Fibroblast of skin of left quadriceps (primary cell): ENCODE data around the gene GIT2.

Source experiments
- DNase-seq, 2 experiments: peaks; one replicate each; pipeline ENCODE4 v3.0.0-alpha.2; 2013; ENCODE audit warnings: low read depth in 2 of 2

The GIT2 gene

GRCh38 chr12:109981311-109981710 lies 14.9 kb downstream of the GIT2 start:
- DNase-seq: no peak

GRCh38 chr12:109972821-109973220 lies 23.3 kb downstream of the GIT2 start:
- no peak for DNase-seq

GRCh38 chr12:109968801-109969200 lies 27.4 kb downstream of the GIT2 start:
- no peak for DNase-seq

GRCh38 chr12:109968032-109968420 lies 28.1 kb downstream of the GIT2 start:
- DNase-seq: no peak

- DNase-seq: no peak
Measured at GRCh38 chr12:109967383-109968031, 28.7 kb downstream of the GIT2 start.

- DNase-seq: no peak
Measured at GRCh38 chr12:109966546-109966945, 29.6 kb downstream of the GIT2 start.

- DNase-seq: no peak
Measured at GRCh38 chr12:109963743-109964429, 32.3 kb downstream of the GIT2 start.

GRCh38 chr12:109963330-109963729 lies 32.8 kb downstream of the GIT2 start:
- DNase-seq: no peak

- no peak for DNase-seq
Measured at GRCh38 chr12:109962398-109962797, 33.8 kb downstream of the GIT2 start.

GRCh38 chr12:109961612-109962011 lies 34.6 kb downstream of the GIT2 start:
- no peak for DNase-seq

- DNase-seq: no peak
Measured at GRCh38 chr12:109961201-109961600, 35.0 kb downstream of the GIT2 start.

- no peak for DNase-seq
Measured at GRCh38 chr12:109959411-109960093, 36.6 kb downstream of the GIT2 start.

GRCh38 chr12:109958374-109958773 lies 37.8 kb downstream of the GIT2 start:
- no peak for DNase-seq

GRCh38 chr12:109953656-109954055 lies 42.5 kb downstream of the GIT2 start:
- DNase-seq: no peak

- DNase-seq: no peak
Measured at GRCh38 chr12:109952873-109953272, 43.3 kb downstream of the GIT2 start.

- no peak for DNase-seq
Measured at GRCh38 chr12:109952160-109952858, 43.9 kb downstream of the GIT2 start.

GRCh38 chr12:109951751-109952150 lies 44.4 kb downstream of the GIT2 start:
- peak in 1 of 2 experiments; percentile 15 for DNase-seq

- peak; percentile 82 for DNase-seq
Measured at GRCh38 chr12:109951136-109951535, 45.0 kb downstream of the GIT2 start.

GRCh38 chr12:109950625-109951024 lies 45.5 kb downstream of the GIT2 start:
- DNase-seq: no peak

- peak; percentile 47 to 52 for DNase-seq
Measured at GRCh38 chr12:109949089-109949488, 47.1 kb downstream of the GIT2 start.

- DNase-seq: no peak
Measured at GRCh38 chr12:109948368-109948767, 47.8 kb downstream of the GIT2 start.

GRCh38 chr12:109947521-109947920 lies 48.6 kb downstream of the GIT2 start:
- peak; percentile 55 to 60 for DNase-seq
